CD4-positive, alpha-beta T cell treated with Interferon gamma for 1 hour (primary cell): ENCODE measurements around the gene DLK2.
"Not testable (repeated sequence)": the region's sequence is repeated elsewhere in the genome, so short reads cannot be mapped to it uniquely, and the experiment has no call there.

ENCODE experiments used
- DNase-seq: peaks from one replicate; pipeline ENCODE4 v3.0.0-alpha.2; 2020

DLK2 gene

DNA sequence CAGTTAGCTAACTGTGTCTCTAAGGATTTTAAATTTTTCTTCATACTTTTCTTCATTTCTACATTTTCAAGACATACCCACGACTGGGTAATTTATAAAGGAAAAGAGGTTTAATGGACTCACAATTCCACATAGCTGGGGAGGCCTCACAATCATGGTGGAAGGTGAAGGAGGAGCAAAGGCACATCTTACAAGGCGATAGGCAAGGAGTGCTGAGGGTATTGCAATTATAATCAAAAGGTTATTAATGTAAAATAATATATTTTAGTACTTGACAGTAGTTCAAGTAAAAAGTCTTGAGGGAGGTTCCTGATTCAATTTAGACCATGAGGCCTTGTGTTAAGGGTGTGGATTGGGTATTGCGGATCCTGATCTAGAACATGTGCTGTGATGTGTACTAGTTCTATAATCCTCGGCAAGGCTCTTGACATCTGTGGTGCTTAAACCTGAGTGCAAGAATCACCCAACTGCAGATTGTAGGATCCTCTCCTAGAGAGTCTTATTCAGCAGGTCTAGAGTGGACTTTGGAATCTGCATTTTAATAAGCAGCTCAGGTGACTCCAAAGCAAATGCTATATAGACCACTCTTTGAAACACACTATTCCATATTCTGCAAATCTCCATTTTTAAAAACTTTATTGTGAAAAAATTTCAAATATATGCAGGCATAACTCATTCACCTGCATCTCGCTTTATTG, 35.2 kb downstream of the DLK2 start:
- DNase-seq = no peak

DNA sequence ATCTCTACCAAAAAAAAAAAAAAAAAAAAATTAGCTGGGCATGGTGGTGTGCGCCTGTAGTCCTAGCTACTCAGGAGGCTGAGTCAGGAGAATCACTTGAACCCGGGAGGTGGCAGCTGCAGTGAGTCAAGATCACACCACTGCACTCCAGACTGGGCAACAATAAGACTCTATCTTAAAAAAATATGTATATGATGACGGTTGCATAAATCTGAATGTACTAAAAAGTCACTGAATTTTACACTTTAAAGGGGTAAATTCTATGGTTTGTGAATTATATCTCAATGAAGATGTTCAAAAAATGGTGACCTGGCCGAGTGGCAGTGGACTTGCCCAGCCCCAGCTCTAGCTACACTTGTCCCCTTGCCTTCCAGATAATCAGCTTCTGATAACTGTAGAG, 38.4 kb downstream of the DLK2 start:
- DNase-seq = no peak

DNA sequence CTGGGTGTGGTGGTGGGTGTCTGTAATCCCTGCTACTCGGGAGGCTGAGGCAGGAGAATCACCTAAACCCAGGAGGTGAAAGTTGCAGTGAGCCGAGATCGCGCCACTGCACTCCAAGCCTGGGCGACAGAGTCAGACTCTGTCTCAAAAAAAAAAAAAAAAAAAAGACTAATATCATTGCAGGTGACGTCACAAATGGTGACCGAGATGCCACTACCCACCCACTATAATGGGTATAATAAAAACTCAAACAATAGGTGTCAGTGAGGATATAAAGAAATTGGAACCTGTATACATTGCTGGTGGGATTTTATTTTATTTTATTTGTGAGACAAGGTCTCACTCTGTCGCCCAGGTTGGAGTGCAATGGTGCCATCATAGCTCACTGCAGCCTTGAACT, 40.1 kb downstream of the DLK2 start:
- DNase-seq = not testable (repeated sequence)

DNA sequence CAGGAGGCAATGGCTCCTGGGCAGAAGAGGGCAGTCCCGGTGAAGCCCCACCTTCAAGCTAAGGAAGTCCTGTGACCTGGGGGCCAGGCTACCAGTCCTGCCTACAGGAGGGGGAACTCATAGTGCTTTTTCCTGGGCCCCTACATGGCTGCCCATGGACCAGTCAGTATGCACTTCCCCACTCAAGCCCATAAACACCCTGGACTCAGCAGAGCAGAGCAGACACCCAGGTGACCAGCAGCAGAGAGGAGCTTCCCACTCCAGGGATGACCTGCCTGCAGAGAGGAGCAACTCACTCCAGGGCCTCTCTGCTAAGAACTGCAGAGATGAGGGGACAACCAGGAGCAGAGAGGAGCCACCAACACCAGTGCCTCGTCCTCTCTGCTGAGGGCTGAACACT, 42.3 kb downstream of the DLK2 start:
- DNase-seq = no peak

DNA sequence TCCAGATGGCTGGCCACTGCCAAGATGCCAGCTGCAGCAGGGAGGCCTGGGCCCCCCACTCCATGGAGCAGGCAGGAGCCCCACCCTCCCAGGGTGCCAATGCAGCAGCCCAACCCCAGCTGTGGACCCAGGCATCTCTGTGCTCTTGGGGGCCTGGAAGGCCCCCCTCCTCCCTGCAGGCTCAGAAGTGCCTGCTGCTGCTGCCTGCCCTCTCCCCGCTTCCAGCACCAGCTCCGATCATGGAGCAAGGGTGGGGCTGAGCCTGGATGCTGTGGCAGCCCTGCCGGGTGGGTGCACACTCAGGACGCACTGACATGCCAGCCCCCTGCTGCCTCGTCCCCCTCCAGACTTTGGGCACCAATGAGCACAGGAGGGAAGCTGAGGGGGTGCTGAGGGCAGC, 42.8 kb downstream of the DLK2 start:
- DNase-seq = no peak

DNA sequence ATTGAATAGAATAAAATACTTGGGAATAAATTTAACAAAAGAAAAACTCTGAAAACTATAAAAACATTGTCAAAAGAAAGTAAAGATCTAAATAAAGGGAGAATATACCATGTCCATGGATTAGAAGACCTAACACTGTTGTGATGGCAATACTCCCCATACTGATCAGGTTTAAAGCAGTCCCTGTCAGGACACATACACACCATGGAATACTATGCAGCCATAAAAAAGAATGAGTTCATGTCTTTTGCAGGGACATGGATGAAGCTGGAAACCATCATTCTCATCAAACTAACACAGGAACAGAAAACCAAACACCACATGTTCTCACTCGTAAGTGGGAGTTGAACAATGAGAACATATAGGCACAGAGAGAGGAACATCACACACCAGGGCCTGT, 44.6 kb downstream of the DLK2 start:
- not testable (repeated sequence) for DNase-seq

DNA sequence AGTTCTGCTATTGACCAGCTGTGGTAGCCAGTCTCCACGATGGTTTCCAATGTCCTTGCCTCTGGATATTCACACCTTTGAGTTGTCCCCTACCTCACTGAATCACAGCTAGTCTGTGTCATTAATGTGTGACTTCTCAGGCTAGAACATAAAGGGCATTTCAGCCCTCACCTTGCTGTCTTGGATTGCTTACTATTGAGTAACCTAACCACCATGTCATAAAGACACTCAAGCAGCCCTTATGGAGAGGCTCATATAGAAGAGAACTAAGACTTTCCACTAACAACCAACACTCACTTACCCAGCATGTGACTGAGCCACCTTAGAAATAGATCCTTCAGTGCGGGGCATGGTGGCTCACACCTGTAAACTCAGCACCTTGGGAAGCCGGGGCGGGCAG, 47.1 kb downstream of the DLK2 start:
- DNase-seq = no peak

DNA sequence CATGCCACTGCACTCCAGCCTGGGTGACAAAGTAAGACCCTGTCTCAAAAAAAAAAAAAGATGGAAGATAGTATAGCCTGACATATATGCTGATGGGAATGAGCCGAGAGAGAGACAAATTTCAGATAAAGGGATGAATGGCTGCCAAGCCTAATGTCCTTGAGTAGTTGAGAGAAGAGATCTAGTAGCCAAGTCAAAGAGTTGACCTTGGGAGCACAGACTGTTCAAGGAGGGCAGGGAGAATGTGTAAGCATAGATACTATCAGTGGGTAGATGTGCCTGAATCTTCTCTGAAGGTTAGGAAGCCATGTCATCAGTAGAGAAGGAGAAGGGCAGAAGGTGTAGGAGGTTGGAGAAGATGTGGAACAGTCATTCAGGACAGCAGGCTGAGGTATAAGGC, 48.1 kb downstream of the DLK2 start:
- DNase-seq = no peak

DNA sequence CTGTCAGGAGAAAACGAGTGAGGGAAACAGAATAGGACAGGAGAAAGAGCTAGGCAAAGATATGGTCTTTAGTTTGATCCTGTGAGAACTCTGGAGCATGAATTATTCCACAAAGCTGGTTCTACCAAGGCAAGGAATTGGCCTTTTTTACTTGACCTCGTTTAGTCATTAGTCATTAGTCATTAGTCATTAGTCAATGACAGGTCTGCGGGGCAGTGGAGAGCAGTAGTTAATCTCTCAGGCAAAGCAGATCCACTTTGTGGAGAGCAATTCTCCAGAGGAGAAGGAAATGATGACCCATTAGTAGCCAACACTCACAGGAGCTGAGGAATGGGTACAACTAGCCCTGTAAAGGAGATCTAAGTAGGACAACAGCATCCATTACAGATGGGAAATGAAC, 50.0 kb downstream of the DLK2 start:
- no peak for DNase-seq

DNA sequence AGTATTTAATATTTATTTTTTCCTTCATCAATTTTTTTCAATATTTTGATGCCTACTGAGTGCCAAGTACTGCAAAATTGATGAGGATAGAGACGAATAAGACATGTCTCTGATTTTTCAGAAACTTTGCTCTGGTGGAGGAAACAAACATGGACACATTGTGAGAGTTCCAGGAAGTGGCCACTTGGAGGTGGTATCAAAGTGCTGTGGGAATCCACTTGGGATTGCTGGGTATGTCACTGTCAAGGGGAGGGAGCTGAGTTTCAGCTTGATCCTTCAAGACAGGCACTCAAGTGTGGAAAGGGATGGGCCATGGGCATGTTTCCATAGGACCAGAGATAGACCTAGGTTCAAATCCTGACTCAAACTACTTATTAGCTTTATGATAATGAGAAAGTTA, 52.5 kb downstream of the DLK2 start:
- no peak for DNase-seq

DNA sequence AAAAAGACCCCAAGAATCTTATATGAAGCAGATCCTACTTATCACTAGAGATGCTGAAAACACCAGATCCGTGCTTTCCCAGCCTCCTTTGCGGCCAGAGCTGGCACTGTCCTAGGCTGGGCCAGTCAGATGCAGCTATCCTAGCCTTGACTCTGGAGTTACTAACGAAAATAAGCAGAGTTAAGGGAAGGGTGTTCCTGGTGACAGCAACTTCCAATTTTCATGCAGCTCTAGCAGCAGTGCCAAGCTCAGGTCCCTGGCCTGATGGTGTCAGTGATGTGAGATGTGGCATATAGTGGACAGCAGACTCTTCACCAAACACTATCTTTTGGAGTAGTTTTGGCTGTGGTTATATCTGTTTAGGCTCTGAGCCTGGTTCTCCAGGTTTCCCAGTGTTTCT, 53.6 kb downstream of the DLK2 start:
- no peak for DNase-seq
